Pons (tissue), 1 donor: ENCODE data around the gene OSBP2.

ENCODE experiments used
- DNase-seq: peaks from one replicate; pipeline ENCODE4 v3.0.0-alpha.2; 2016; ENCODE audit warnings: low spot score

OSBP2 gene

DNA sequence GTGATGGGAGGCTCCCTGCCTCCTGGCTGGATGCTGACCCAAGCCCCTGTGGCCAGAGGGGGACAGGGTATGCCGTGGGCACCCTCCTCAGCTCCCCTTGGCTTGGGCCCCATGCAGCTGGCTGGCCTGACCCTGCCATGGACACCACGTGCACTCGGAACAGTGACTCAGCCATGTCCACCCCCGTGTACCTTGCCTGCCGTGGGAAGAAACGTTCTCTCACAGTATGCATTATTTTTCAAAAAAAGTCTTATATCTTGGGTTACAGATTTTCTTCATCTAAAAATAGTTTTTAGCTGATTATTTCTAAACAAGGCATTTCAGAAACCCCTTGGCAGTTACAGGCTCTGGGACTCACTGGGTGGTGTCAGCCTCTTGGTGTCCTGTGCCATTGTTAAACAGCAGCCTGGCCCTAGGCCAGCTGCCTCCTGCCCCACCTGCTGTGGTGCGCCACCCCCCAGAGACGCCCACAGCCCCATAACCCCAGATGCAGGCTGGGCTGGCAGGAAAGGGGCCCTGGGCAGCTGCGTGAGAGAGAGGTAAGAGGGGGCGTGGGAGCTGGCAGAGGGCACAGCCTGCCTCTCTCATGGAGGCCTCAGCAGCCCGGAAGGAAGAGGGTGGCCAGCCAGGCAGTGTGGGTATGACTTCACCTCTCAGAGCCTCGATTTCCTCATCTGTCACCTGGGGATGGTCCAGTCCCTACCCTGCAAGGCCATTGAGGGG lies 174.2 kb downstream of the OSBP2 start:
- no peak for DNase-seq

DNA sequence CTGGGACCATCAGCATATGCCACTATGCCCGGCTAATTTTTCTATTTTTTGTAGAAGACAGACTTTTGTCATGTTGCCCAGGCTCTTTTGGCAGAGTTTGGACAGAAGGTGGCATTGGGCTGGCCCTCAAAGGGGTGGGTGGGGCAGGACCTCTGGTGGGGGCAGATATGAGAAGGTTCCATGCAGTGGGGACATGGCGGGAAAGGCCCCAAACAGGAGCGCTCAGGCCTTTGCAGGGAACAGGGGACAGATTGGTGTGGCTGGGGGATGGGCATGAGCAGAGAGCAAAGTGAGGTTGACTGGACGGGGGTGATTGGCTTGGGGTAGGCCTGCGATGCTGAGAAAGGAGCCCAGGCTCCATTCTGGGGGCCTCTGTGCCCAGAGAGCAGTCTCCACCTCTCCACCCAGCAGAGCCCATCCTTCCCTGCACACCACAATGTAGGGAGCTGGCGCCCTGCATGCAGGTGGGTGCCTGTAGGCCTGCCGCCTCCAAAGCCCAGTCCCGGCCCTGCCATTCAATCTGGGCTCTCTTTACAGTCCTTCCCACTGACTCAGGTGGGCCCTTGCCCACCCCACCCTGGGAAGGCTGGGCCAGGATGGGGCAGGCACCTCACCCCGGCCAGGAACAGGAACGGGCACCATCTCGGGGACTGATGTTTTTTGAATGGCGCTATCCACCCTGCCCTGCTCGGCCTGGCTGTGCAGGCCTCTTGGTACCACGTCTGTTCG lies 175.2 kb downstream of the OSBP2 start:
- DNase-seq: no peak

DNA sequence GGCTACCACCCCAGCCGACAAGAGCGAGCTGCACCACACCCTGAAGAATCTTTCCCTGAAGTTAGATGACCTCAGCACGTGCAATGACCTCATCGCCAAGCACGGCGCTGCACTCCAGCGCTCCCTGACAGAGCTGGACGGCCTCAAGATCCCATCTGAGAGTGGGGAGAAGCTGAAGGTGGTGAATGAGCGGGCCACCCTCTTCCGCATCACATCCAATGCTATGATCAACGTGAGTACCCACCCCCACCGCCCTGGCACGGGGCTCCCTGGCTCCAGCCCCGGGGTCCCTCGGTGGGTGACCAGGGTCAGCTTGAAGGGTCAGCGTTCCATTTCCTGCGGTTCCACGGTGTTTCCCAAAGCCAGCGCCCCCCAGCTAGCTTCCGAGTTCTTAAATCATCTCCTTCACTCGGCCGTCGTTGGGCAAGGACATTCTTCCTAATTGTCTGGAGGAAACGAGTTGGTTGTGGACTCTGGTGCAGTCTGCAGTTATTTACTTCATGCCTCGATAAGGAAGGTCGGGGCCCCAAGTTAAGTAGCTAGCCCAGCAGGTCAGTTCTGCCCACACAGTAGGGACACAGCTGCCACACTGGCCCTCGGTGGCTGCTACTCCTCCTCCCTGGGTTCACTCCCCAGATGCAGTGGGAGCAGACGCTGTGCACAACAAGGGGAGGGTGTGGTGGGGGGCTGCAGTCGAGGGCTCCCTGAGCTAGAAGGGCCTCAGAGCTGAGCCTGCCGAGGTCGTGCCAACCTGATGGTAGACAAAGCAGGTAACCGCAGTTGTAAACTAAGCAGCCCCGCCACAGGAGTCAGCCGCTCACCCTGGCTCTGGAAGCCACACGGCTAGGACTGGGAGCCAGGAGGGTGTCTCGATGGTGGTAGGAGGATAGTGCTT lies 176.0 kb downstream of the OSBP2 start:
- no peak for DNase-seq

DNA sequence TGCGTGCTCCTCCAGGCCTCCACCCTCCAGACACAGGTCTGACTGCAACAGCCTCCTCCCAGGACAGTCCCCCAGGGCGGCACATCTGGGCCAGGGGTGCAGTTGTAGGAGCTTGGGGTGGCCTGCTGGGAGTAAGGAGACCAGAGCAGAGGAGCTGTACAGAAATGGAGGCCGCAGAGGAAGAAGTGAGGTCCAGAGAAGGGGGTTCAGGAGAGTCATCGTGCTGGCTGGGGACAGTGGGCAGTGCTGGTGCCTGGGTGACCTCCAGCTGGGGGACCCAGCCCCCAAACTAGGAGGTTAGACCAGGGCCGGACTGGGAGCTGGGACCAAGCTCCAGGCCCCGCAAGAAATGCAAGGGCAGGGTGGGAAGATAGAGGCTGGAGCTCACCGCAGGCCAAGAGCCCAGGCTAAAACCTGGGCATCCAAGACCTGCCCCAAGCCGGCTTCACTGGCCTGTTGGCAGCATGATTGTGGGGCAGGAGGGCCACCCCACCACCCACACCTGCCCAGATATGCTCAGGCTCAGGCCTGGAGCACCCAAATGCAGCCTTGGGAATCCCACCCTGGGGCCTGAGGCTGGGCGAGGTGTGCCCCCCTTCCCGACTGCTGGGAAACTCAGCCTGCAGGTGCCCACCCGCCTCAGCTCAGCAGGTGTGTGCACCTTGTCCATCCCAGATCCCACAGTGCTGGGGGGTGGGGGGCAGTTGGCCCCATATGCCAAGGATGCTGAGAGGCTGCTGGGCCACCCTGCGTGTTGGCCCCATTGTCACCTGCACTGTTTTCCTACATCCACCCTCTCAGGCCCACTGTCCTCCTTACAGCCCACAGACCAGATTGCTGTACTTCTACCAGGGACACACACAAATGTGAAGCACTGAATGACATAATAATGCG lies 177.0 kb downstream of the OSBP2 start:
- DNase-seq: no peak

DNA sequence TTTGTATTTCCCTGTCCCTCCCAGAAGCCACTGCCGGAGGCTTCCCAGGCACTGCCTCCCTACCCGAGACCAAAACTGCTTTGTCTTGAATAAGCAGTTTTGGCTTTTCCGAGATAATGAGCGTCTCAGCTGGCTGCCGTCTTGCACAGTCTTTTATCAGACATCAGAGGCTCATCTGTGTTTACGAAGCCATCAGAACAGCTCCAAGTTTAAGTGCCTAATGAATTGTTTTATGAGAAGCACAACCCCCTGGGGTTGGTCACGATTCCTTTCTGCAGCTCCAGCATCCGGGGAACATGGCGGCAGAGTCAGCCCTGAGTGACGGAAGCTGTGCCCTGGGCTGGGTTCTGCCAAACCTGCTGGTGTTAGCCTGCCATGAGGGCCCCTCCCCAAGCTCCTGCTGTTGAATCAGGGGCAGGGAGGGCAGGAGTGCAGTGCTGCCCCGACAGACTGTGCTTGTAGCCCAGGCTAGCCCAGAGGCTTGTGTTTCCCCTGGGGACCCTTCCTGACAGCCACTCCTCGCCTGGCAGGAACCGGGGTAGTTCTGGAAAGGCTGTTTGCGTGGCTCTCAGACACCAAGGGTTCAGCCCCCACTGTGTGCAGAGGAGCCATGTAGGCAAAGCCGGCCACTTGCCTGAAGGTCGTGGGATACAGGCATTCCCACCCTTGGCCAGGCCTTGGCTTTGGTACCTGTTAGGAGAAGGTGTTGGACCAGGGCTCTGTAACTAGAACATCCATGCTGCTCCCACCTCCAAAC lies 177.8 kb downstream of the OSBP2 start:
- peak; percentile 73 for DNase-seq

DNA sequence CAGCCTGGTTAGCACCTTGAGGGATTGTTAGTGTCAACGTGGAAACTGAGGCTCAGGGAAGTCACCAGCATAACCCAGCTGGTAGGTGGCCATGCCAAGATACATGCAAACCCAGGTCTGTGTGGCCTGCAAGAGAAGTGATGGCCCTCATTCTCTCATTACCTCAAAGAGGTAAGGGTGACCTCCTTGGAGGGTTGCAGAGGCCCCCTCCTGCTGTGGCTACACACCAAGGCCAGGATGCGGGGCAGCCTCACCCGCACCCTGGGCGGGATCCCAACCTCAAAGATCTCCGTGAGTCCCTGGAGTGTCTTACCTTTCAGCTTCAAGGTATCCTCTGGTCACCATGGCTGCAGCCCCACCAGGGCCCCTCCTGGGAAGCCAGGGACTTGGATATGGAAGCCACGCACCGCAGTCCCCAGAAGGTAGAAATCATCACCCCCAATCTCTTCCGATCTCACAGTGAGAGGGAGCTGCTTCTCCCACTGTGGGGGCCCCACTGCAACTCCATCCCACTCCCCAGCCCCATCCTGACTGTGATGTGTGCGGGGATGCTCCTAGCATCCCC lies 178.5 kb downstream of the OSBP2 start:
- no peak for DNase-seq

DNA sequence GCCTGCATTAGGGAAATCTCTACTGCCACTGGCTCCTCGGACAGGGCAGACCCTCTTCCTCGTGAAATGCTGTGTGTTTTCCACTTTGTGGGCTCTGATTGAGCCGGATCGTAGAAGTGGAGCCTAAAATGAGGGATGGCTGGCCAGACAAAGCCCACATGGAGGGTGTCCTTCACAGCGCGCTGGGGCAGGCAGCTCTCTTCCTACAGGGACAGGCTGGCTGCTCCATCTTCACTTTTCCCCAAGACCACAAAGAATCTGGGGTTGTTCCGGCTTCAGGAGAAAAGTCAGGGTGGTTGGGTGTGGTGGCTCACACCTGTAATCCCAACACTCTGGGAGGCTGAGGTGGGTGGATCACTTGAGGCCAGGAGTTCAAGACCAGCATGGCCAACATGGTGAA lies 179.0 kb downstream of the OSBP2 start:
- DNase-seq: no peak

DNA sequence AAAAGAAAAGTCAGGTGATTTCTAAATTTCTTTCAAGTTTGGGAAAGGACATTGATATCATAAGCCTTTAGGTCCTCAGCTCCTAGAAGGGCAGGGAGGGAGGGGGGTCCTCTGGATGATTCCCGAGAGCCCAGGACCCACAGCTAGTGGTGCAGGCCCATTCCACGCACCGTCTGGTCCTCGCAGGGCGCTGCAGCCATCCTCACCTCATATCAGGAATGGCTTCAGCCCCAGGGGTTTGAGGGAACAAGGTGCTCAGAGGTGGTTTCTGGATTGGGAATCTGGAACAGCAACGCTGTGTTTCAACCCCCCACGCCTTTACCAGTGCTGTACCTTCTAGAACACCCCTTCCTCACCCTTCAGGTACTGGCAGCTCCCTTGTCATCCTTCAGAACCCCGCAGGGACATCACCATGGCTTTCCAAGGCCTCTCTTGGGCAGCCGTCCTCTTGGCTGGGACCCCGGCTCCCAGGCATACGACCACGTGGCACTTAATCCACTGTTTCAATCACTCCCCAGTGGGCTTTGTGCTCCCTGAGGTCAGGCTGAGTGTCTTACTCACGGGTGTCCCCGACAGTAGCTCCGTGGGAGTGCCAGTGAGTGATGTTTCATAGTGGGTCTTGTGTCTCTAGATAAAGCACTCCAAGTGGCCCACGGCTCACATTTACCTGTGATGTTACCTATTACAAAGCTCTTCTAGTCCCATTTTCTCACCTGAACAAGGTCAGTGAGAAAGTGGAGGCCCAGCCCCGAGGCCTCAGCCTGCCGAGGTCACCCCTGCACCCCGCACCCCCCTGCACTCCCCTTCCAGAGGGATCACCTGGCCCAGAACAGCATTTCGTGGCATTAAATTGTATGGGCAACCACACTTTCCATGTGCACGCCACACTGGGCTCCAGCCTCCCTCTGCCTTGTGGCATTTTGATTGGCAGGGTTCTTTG lies 180.0 kb downstream of the OSBP2 start:
- no peak for DNase-seq

DNA sequence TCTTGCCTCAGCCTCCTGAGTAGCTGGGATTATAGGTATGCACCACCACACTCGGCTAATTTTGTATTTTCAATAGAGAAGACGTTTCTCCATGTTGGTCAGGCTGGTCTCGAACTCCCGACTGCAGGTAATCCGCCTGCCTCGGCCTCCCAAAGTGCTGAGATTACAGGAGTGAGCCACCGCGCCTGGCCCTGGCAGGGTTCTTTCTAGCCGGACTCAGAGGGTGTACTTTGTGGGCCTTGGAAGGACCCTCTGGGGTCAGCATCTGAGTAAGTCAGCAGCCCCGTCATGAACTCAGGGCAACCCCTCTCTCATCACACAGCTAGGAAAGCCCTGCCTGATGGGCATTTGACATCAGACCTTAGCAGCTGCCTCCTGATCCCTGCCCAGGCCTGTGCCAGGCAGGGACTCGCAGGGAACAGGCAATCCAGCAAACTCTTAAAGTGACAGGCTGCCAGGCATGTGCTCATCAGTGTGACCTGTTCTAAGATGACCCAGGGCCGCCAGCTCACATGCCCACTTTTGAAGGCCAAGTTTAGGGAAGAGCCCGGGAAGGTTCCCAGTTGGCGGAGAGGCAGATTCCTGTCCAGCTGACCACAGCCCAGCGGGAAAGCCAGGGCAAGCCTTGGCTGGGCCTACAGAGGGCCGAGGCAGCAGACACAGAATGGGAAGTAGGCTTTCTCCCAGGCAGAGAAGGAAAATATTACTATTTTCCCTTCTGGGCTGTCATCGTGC lies 181.0 kb downstream of the OSBP2 start:
- DNase-seq: peak; percentile 49

DNA sequence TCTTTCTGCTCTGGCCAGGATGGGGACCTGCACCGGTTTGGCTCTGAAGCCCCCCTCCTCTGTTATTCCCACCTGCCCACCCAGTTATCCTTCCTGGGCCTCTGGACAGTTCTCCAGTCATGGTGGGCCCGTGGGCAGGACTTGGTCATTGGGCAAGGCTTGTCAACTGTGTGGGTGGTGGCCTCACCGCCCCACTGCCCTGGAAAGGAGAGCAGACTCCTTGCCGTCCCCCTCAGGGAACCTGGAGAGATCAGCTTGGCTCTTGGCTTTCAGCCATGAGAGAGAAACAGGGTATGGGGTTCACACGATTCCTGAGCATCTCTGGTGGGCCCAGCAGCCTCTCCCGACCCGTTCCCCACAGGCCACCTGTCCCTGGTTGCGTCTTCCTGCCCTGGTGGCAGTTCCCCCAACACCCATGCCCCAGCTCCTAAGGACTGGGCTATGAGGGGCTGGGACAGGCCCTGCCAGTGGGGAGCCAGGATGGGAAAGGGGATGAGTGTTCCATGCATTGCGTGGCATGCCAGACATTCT lies 181.6 kb downstream of the OSBP2 start:
- DNase-seq: no peak

DNA sequence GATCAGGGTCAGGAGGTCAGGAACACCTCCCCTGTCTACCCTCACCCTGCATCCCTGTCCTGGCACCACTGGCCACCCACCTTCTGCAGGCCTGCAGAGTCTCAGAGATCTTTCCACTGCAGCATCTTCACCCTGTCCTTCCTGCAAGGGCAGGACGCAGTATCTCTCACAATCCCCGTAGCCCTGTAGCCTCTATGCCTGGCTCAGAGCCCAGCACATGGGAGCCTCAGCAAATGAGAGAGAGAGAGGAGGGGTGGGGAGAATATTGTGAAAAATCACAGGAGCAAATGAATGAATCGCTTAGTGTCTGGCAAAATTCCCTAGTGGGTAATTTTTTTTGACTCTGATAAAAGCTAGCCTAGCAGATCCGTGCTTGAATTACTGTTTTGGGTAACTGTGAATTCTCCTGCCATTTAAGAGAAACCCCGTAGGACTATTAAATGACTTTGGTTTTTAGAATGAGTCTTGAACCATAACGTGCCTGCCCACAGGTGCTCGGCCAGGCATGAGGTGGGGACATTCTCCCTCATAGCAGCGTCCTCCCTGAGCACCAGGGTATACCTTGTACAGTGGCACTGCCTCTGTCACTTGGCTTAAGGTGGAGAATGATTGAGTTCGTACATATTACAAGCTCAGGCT lies 182.4 kb downstream of the OSBP2 start:
- DNase-seq: peak; percentile 78

DNA sequence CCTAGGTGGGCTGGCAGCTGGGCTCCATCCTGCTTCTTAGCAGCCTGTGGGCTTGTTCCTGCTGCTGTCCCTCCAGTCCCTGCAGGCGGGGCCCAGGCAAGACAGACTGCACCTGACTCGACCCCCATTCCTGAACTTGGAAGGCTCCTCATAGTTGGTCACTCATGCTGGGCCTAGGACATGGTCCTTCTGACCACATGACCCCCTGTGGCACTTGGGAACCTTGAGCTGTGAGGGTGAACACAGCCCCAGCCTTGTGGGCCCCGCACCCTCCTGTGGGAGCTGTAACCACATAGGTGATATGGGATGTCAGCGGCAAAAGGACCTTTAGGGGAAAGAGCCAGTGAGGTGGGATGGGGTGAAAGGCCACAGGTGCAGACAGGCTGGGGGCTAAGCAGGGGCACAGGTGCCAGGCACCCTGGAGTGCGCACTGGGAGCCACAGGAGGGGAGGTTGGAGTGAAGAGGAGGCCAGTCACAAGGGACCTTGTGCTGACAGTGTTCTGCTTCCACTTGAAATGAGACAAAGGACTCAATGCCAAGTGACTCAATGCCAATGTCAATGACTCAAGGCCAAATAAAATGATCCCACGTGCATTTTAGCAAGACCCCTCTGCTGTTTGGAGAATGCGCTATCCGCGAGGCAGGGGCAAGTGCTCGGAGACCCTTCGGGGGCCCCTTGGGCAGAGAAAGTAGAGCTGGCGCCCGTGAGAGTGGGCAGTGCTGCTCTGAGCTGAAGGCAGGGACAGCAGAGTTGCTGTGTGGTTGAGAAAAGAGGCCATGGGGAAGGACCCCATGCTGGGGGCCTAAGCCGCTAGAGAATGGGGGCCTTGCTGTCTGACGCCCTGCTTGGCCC lies 183.2 kb downstream of the OSBP2 start:
- DNase-seq: peak; percentile 59

DNA sequence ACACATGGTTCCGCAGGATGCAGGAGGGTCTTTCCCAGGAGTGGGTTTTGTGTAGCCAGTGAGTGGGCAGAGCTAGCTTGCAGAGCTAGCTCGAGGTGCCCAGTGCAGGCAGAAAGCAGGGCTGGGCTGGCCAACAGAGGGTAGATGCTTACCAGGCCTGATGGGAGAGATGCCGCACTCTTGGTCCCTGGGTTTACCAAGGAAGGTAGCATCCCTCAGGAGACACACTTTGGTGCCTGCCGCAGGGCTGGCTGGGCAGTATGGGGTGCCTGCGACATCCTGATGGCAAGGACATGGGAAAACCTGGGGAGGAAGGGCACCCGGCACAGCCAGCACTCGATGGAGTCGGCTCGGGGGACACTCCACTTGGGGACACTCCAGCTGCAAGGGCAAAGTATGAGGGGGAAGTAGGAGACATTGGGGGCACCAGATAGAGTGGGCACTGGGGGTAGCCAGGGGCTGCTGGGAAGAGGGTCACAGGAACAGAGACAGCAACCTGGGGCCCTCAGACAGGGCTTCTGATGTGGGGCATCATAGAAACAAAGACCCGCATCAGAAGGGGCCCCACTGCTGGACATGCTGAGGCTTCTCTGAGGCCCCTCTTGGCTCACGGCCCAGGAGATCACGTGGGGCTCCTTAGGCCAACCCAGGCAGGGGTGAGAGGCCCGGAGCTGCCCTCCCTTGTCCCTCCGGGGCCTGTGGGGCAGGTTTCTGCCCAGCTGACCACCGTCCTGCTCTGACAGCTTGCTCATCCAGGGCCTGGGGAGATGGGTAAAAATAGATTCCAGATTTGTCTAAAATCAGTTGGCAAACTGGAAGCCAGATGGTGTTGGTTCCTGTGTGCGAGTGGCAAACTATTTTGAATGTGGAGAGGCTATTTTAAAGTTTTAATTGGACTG lies 184.1 kb downstream of the OSBP2 start:
- no peak for DNase-seq

DNA sequence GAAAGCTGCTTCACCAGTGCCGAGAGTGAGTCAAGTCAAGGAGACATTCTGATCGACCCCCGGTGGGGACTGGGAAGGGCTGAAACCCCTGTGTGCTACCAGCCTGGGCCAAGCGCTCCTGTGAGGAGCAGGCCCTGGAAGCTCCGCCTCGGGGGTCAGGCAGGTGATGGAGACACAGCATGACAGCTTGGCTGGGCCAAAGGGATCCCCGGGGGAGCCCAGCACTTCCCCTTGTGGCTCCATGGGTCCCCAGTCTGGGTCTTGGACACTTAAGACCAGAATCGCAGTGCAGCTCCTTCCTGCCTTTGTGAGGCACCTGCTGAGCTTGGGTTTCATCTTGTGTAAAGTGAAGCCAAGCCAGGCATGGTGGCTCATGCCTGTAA lies 184.7 kb downstream of the OSBP2 start:
- no peak for DNase-seq

DNA sequence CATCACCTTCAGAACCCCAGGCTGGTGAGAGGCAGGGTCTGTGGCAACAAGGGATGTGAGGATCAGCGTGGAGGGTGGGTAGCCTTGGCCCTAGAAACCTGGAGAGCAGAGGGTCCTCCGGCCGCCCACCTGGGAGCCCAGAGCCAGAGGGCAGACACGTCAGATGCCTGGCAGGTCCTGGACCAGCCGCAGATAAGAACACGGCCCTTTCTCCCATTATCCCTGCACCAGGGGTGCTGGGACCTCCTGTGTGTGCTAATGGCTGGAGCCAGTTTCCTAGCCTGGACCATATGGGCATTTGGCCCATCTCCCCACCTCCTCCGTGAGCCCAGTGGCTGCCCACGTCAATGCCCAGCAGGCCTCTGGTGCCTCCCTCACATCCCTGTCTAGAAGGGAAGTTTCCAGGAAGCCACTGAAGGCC lies 185.5 kb downstream of the OSBP2 start:
- DNase-seq: no peak

DNA sequence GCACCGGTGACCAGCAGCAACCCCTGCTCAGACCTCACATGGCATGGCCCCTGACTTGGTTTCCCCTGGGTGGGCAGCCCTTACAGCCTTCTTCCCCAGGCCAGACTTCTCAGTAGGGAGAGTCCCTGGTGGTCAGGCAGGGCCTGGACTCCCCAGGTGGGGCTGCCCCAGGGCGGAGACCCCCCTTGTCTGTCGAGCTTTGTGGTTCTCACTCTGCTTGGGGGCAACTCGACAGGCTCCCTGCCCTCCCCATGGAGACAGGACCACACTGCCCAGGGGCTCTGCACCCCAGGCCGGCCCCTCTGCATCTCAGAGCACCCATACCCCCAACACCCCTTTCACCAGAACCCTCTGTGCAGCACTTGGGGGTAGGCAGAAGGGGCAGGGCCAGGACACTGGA lies 186.2 kb downstream of the OSBP2 start:
- no peak for DNase-seq
